ENCODE measurements around the gene CUL1.

- TF ChIP-seq CTCF (IDR thresholded peaks at IDR 0.05) (no peak), POLR2A (IDR thresholded peaks at IDR 0.05) (no peak)
Measured at GRCh38 chr7:148733496-148733895, 34.8 kb downstream of the CUL1 start.
